Adrenal gland (tissue), 12 donors: ENCODE data around the gene SYTL3. TPM values are rescaled to one million over a fixed set of nuclear protein-coding genes. Genes with fewer than 3 reads are reported as not detected.
A peak's percentile ranks its signal among the peaks of the same experiment; 100 is the strongest.
"Not testable (repeated sequence)": the region's sequence is repeated elsewhere in the genome, so short reads cannot be mapped to it uniquely, and the experiment has no call there.

Experiments
- DNase-seq, 7 donors: peaks; one replicate each; pipeline ENCODE4 v3.0.0-alpha.2; 2019 to 2020
- H3K27ac ChIP-seq, 5 donors: fragments of 200-600 bp; sonication (generic) in 4 of 5; 1 replicate in 3 of 5; 2 replicates in 2 of 5; pipeline versions ENCODE4 v1.5.1 to v1.8.0; 2016 to 2020; ENCODE audit warnings: mild to moderate bottlenecking in 1 of 5
- H3K27me3 ChIP-seq: fragments of 200-600 bp; 2 replicates; pipeline ENCODE4 v1.8.0; 2021
- H3K36me3 ChIP-seq, 2 donors: fragments of 200-600 bp; replicated peaks in 1 of 2; 1 replicate in 1 of 2; 2 replicates in 1 of 2; pipeline versions ENCODE4 v1.5.1 to v1.8.0; 2018 to 2022
- H3K4me1 ChIP-seq, 2 donors: fragments of 200-600 bp; replicated peaks in 1 of 2; 1 replicate in 1 of 2; 2 replicates in 1 of 2; pipeline versions ENCODE4 v1.5.1 to v1.8.0; 2018 to 2021
- H3K4me3 ChIP-seq, 4 donors: fragments of 200-600 bp; sonication (generic) in 3 of 4; one replicate each; pipeline ENCODE4 v1.5.1; 2016 to 2018
- H3K9me3 ChIP-seq, 3 donors: fragments of 200-600 bp; sonication (generic) in 1 of 3; replicated peaks in 1 of 3; 1 replicate in 2 of 3; 2 replicates in 1 of 3; pipeline versions ENCODE4 v1.5.1 to v1.8.0; 2016 to 2021
- POLR2A ChIP-seq, 2 donors: fragments of 450-650 bp; IDR thresholded peaks; one replicate each; pipeline ENCODE4 v1.6.1; 2017; ENCODE audit warnings: antibody characterized with exemption in 2 of 2, mild to moderate bottlenecking in 2 of 2, moderate library complexity in 1 of 2
- WGBS, 4 donors: extraction: QIAGEN DNeasy Blood & Tissue Kit in 2 of 4; methylation state at CpG; one replicate each; pipeline versions ENCODE4 v1.1.5 to v1.1.7; 2013 to 2017; 5-methylcytosine and 5-hydroxymethylcytosine counted together
- intact Hi-C, 2 donors: fragments of 100-400 bp; cut with DNase I; formaldehyde crosslinking; loops; one replicate each; pipeline versions ENCODE4 v1.14.1 to v1.15.0; 2022 to 2023
- polyA plus RNA-seq, 3 donors: library from polyadenylated mRNA; stranded (reverse); fragments of 200-250 nt in 2 of 3; fragments of 350-450 nt in 1 of 3; fragmentation: Illumina TruSeq in 1 of 3; extraction: RNeasy Lipid Tissue Mini Kit (QIAGEN cat#74804) in 1 of 3; gene quantifications; one replicate each; pipeline ENCODE4 v1.2.3, GENCODE V29; 2013 to 2014
- total RNA-seq, 9 donors: library from RNA; depleted of rRNA in 4 of 9; stranded (reverse); fragments of >200 nt in 4 of 9; fragments of 120-200 nt in 1 of 9; fragmentation: NEBNext Ultra II Directional in 1 of 9; extraction: Animal tissue kit (Norgen Biotek cat#: 25700) in 1 of 9; gene quantifications; one replicate each; pipeline versions ENCODE4 v1.1.0 to v1.2.4, GENCODE V29; 2013 to 2023
- TF ChIP-seq, protein P1 (sequence below), 6 experiments: fragments of 450-650 bp in 4 of 6; fragments of 200-600 bp in 2 of 6; sonication (generic) in 1 of 6; IDR thresholded peaks; 1 replicate in 5 of 6; 2 replicates in 1 of 6; pipeline versions ENCODE4 v1.5.1 to v1.8.0; 2016 to 2021; ENCODE audit warnings: antibody characterized with exemption in 6 of 6, mild to moderate bottlenecking in 2 of 6, moderate library complexity in 1 of 6
- donor health status: healthy with polysubstance abuse.
- donor health status: Bipolar disorder and iron deficiency.
- donor health status: DM: yes; HTN: yes; CAD: no.
- donor health status: DM: no; HTN: no; CAD: no.
- donor health status: DM: no; HTN: no; CAD: no.
- donor health status: DM: yes; HTN: yes; CAD: no.

Gene SYTL3
- total and polyA plus RNA-seq, 12 donors = 0.94 to 3.9 (median 2.1) TPM

DNA sequence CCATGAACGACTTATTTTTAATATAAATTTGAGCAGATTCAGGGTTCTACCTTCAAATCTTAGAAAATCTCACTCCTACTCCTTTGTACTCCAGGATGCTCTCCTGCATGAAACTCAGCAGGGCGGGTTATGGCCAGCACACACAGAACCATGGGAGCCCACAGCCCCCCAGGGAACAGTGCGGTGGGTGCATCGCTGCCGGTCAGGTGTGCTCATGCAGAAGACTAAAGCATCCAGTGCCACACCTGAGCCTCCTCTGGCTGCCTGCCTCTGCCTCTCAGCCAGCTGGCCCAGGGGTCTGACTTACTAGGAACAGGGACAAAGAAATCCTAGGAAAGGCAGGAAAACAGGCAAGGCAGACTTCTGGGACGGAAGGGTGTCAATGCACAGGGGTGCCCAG lies 137.5 kb downstream of the SYTL3 start:
- no peak for TF ChIP-seq POLR2A (IDR thresholded peaks at IDR 0.05)
- TF ChIP-seq, protein P1, sequence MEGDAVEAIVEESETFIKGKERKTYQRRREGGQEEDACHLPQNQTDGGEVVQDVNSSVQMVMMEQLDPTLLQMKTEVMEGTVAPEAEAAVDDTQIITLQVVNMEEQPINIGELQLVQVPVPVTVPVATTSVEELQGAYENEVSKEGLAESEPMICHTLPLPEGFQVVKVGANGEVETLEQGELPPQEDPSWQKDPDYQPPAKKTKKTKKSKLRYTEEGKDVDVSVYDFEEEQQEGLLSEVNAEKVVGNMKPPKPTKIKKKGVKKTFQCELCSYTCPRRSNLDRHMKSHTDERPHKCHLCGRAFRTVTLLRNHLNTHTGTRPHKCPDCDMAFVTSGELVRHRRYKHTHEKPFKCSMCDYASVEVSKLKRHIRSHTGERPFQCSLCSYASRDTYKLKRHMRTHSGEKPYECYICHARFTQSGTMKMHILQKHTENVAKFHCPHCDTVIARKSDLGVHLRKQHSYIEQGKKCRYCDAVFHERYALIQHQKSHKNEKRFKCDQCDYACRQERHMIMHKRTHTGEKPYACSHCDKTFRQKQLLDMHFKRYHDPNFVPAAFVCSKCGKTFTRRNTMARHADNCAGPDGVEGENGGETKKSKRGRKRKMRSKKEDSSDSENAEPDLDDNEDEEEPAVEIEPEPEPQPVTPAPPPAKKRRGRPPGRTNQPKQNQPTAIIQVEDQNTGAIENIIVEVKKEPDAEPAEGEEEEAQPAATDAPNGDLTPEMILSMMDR (IDR thresholded peaks at IDR 0.05) = no peak
- H3K27me3 ChIP-seq = no peaks in the 10 kb centered on the region
- H3K4me3 ChIP-seq = no peak overlapping the region
- peaks cover 0 to 68% of the 10 kb centered on the region in 2 donors for H3K36me3 ChIP-seq
- no peaks in the 10 kb centered on the region for H3K4me1 ChIP-seq
- peak in 1 of 7 donors; percentile 10 for DNase-seq
- H3K27ac ChIP-seq = no peak overlapping the region
- no peaks in the 10 kb centered on the region for H3K9me3 ChIP-seq
- intact Hi-C loops = no loop called here
- 76 to 88% (median 81%) methylated on average over 6 of the region's 6 CpGs for WGBS, 4 donors

DNA sequence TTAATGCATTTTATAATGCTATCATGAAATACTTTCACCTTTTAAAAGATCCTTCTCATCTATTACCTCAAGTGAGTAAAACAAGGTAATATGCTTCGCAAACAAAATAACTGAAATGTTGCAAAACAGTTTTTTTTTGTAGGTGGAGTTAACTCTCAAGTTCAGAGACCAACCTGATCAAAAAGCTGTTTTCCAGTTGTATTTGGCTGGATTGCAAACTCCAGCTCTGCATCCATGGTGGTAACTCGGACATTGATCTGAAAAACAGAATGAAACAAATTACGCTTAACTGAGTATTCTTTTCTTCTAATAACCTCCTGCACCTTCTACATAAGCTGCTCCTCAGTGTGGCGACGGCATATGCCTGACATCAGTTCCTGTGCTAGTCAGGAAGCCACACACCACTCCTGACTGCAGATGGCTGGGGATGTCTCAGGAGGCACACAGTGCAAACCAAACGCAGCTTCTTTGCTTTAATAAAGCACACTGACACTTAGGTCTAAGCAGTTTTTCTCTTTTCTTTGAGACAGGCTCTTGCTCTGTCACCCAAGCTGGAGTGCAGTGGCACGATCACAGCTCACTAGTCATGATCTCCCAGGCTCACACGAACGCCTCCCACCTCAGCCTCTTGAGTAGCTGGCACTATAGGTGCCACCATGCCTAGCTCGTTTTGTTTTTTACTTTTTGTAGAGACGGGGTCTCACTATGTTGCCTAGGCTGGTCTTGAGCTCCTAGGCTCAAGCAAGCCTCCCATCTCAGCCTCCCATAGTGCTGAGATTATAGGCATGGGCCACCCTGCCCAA lies 139.5 kb downstream of the SYTL3 start:
- no peak overlapping the region for H3K4me3 ChIP-seq
- intact Hi-C loops = no loop called here

DNA sequence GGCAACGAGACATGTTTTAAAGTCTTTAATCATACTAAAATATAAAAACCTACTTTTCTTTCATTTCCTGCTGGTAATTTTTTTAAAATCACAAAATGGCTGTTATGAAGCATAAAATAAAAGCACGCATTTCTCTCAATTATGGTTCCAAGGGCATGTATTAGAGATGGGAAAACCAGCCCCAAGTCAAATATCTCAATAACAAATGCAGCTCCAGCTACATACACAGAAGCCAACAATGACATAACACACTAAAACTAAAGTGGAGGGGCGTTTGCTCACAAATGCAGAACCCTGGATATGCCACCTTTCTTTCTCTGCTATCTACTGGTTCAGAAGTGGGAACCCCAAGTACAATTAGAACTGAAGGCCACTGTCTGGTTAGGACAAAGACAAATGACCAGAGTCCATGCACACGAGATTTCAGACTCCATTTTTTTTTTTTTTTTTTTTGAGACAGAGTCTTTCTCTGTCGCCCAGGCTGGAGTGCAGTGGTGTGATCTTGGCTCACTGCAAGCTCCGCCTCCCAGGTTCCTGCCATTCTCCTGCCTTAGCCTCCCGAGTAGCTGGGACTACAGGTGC lies 141.5 kb downstream of the SYTL3 start:
- WGBS, 4 donors = 64 to 78% (median 73%) methylated on average over 6 to 7 of the region's 7 CpGs
- intact Hi-C loops = no loop called here
- Histone ChIP-seq H3K9me3 (no peaks in the 10 kb centered on the region), H3K27ac (no peak overlapping the region), H3K4me3 (no peak overlapping the region), H3K4me1 (no peaks in the 10 kb centered on the region), H3K36me3 (peaks cover 0 to 29% of the 10 kb centered on the region in 2 donors), H3K27me3 (no peaks in the 10 kb centered on the region)
- no peak for TF ChIP-seq POLR2A (IDR thresholded peaks at IDR 0.05)
- TF ChIP-seq, protein P1 (IDR thresholded peaks at IDR 0.05) = no peak
- no peak for DNase-seq

More for the DNA sequence above, 139.5 kb downstream of the SYTL3 start:
- TF ChIP-seq, protein P1 (IDR thresholded peaks at IDR 0.05) = no peak
- TF ChIP-seq POLR2A (IDR thresholded peaks at IDR 0.05) = no peak
- H3K27me3 ChIP-seq = no peaks in the 10 kb centered on the region
- peaks cover 0 to 49% of the 10 kb centered on the region in 2 donors for H3K36me3 ChIP-seq
- H3K9me3 ChIP-seq = no peaks in the 10 kb centered on the region
- H3K27ac ChIP-seq = peak overlapping the region in 1 of 5 donors; percentile 9
- H3K4me1 ChIP-seq = no peaks in the 10 kb centered on the region
- 78 to 88% (median 86%) methylated on average over 11 of the region's 11 CpGs for WGBS, 4 donors
- DNase-seq = peak in 1 of 7 donors; percentile 20

DNA sequence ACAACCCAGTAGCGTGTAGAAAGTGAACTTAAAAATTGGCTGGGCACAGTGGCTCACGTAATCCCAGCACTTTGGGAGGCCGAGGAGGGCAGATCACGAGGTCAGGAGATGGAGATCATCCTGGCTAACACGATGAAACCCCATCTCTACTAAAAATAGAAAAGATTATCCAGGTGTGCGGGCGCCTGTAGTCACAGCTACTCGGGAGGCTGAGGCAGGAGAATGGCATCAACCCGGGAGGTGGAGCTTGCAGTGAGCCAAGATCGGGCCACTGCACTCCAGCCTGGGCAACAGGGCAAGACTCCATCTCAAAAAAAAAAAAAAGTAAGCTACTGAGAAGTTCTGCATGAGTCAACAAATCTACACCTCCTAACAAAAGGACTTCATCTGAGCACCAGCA lies 142.7 kb downstream of the SYTL3 start:
- H3K4me3 ChIP-seq, DNase-seq, H3K27me3 ChIP-seq, H3K4me1 ChIP-seq, intact Hi-C loops, H3K9me3 ChIP-seq: not testable (repeated sequence)
- Histone ChIP-seq H3K36me3 (peaks cover 0 to 18% of the 10 kb centered on the region in 2 donors), H3K27ac (peak overlapping the region in 1 of 5 donors; percentile 3)
- 78 to 89% (median 84%) methylated on average over 10 of the region's 10 CpGs for WGBS, 4 donors
